Stimulated activated CD4-positive, alpha-beta T cell treated with anti-CD3 and anti-CD28 coated beads, TNF-alpha, amount 100 ng/mL, for 1 hour (primary cell): Measurements from ENCODE around the gene ZBTB39.
"Not testable (repeated sequence)": the region's sequence is repeated elsewhere in the genome, so short reads cannot be mapped to it uniquely, and the experiment has no call there.

Source experiments
- DNase-seq, 3 donors: peaks; one replicate each; pipeline ENCODE4 v3.0.0-alpha.2; 2020; ENCODE audit warnings: low read depth in 3 of 3, low spot score in 1 of 3

Gene ZBTB39

GRCh38 chr12:57031789-57032188 is 25.4 kb upstream of the ZBTB39 start:
- no peak for DNase-seq

GRCh38 chr12:57031138-57031725 is 24.9 kb upstream of the ZBTB39 start:
- no peak for DNase-seq

GRCh38 chr12:57029457-57029856 is 23.1 kb upstream of the ZBTB39 start:
- no peak for DNase-seq

GRCh38 chr12:57027805-57028153 is 21.4 kb upstream of the ZBTB39 start:
- DNase-seq: no peak

- DNase-seq: no peak
Measured at GRCh38 chr12:57027011-57027804, 20.9 kb upstream of the ZBTB39 start.

GRCh38 chr12:57025196-57025595 is 18.9 kb upstream of the ZBTB39 start:
- DNase-seq: no peak

GRCh38 chr12:57022324-57022723 is 16.0 kb upstream of the ZBTB39 start:
- DNase-seq: not testable (repeated sequence)

- DNase-seq: no peak
Measured at GRCh38 chr12:57019983-57020719, 13.8 kb upstream of the ZBTB39 start.

GRCh38 chr12:57018906-57019305 is 12.6 kb upstream of the ZBTB39 start:
- no peak for DNase-seq

- DNase-seq: not testable (repeated sequence)
Measured at GRCh38 chr12:57018353-57018752, 12.0 kb upstream of the ZBTB39 start.

- DNase-seq: no peak
Measured at GRCh38 chr12:57016348-57016747, 10.0 kb upstream of the ZBTB39 start, which contains the start of gene TAC3. Gene TAC3 (minus strand): TSS chr12:57016529. CDS start chr12:57015797, 732 bp downstream.

- DNase-seq: no peak
Measured at GRCh38 chr12:57012600-57013465, 6.5 kb upstream of the ZBTB39 start.

- DNase-seq: no peak
Measured at GRCh38 chr12:57011438-57012424, 5.4 kb upstream of the ZBTB39 start.

- DNase-seq: no peak
Measured at GRCh38 chr12:57010627-57011247, 4.4 kb upstream of the ZBTB39 start.

GRCh38 chr12:57009949-57010626 is 3.7 kb upstream of the ZBTB39 start:
- DNase-seq: no peak

GRCh38 chr12:57008178-57008577 is 1.8 kb upstream of the ZBTB39 start:
- no peak for DNase-seq

GRCh38 chr12:57006809-57007475 is 596 bp upstream of the ZBTB39 start:
- DNase-seq: no peak

- no peak for DNase-seq
Measured at GRCh38 chr12:57004651-57005050, 1.7 kb downstream of the ZBTB39 start.
